Measurements from ENCODE around the gene CUBN.

- TF ChIP-seq CTCF (conservative IDR thresholded peaks at IDR 0.05 in 1 of 2, IDR thresholded peaks at IDR 0.05 in 1 of 2; ENCODE audit: extremely low read depth in 1 of 2, insufficient read depth in 1 of 2, low read depth in 1 of 2, low read length in 2 of 2) = no peak
- TF ChIP-seq EZH2 (IDR thresholded peaks at IDR 0.05; ENCODE audit: borderline replicate concordance, low read length) = no peak
These were observed 325.5 kb downstream of the CUBN start for GRCh38 chr10:16804123-16804522.

All from mammary epithelial cell (primary cell).